Activated CD4-positive, alpha-beta memory T cell treated with anti-CD3 and anti-CD28 coated beads for 36 hours (primary cell): ENCODE results near the gene RGL1. TPM values are rescaled to one million over a fixed set of nuclear protein-coding genes. Genes with fewer than 3 reads are reported as not detected.

Source experiments
- CTCF ChIA-PET: fragments of 350-600 bp; sonication (Branson Sonifier 250); formaldehyde crosslinking; loops from one replicate; lab custom pipeline; 2021; ENCODE audit warnings: antibody characterized with exemption, inconsistent platforms; lab: Charles Lee
- POLR2A ChIA-PET: fragments of 350-600 bp; sonication (Branson Sonifier 250); formaldehyde crosslinking; loops from one replicate; lab custom pipeline; 2021; ENCODE audit warnings: antibody characterized with exemption; lab: Charles Lee
- DNase-seq: peaks from one replicate; pipeline ENCODE4 v3.0.0-alpha.2; 2020
- H3K27ac Mint-ChIP-seq: one replicate; pipeline ENCODE4 v1.8.0; 2021; ENCODE audit warnings: mixed read lengths
- H3K27me3 Mint-ChIP-seq: one replicate; pipeline ENCODE4 v1.8.0; 2021; ENCODE audit warnings: mixed read lengths
- H3K36me3 Mint-ChIP-seq: one replicate; pipeline ENCODE4 v1.8.0; 2021; ENCODE audit warnings: mixed read lengths
- H3K4me1 Mint-ChIP-seq: one replicate; pipeline ENCODE4 v1.8.0; 2021; ENCODE audit warnings: low read depth, mixed read lengths
- H3K4me3 Mint-ChIP-seq: one replicate; pipeline ENCODE4 v1.8.0; 2021; ENCODE audit warnings: mild to moderate bottlenecking, mixed read lengths
- H3K9me3 Mint-ChIP-seq: one replicate; pipeline ENCODE4 v1.8.0; 2021; ENCODE audit warnings: mixed read lengths
- intact Hi-C: fragments of 100-400 bp; cut with micrococcal nuclease; formaldehyde crosslinking; loops from one replicate; pipeline ENCODE4 v1.15.1; 2023
- total RNA-seq, 2 experiments: library from RNA; stranded (reverse); gene quantifications; one replicate each; pipeline ENCODE4 v1.2.3, GENCODE V29; 2021

The RGL1 gene
- total RNA-seq, 2 experiments from 2014 or later: 1.8 TPM

DNA sequence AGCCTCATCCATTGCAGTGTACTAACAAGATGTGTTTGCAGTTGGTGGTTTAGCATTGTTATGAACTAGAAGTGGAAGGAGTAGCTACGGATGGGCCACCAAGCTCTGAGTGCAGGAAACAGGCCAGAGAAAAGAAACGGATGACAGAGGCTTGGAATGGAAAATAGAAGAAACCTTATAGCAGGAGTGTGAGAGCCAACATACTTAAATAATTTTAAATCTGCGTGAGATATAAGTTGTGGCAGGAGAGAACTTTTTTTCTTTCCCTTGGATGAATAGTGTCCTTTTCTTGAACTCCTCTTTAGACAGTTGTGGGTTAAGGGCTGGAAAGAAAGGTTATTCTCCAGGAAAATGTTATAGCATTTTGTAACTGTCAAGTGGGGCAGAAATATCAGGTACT lies 54.2 kb downstream of the RGL1 start:
- ChIA-PET CTCF (interaction anchor here (1.0 kb wide), 1 partner anchor 57 kb away, joined by 3 read pairs; no protein-coding TSS in a partner anchor), POLR2A (no interaction called here)
- Mint-ChIP-seq H3K27ac (no peak overlapping the region), H3K27me3 (no peaks in the 10 kb centered on the region), H3K36me3 (no peaks in the 10 kb centered on the region), H3K4me3 (no peak overlapping the region), H3K9me3 (no peaks in the 10 kb centered on the region), H3K4me1 (no peaks in the 10 kb centered on the region)
- intact Hi-C loops: no loop called here
- DNase-seq: no peak

DNA sequence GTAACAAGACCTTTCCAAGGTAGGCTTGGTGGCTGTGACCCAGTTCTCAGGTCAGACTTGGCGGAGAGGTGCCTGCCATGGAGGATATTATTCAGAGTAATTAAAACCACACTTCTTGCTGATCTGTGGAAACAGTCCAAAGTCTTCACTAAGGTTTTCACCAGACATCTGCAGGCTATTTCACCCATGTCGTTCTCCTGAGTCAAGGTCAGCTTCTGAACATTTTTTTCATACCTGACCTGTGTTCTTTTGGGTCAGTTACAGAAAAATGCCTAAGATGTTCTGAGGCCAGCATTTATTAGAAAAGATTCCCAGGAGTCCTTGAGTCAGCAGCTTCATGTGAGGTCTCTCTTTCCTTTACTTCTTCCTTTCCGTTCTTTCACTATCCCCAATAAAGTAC lies 54.9 kb downstream of the RGL1 start:
- no peak overlapping the region for H3K27ac Mint-ChIP-seq
- DNase-seq: no peak
- CTCF ChIA-PET: no interaction called here
- no peaks in the 10 kb centered on the region for H3K4me1 Mint-ChIP-seq
- H3K36me3 Mint-ChIP-seq: no peaks in the 10 kb centered on the region
- no peaks in the 10 kb centered on the region for H3K27me3 Mint-ChIP-seq
- POLR2A ChIA-PET: no interaction called here
- H3K9me3 Mint-ChIP-seq: no peaks in the 10 kb centered on the region
- intact Hi-C loops: no loop called here
- no peak overlapping the region for H3K4me3 Mint-ChIP-seq

DNA sequence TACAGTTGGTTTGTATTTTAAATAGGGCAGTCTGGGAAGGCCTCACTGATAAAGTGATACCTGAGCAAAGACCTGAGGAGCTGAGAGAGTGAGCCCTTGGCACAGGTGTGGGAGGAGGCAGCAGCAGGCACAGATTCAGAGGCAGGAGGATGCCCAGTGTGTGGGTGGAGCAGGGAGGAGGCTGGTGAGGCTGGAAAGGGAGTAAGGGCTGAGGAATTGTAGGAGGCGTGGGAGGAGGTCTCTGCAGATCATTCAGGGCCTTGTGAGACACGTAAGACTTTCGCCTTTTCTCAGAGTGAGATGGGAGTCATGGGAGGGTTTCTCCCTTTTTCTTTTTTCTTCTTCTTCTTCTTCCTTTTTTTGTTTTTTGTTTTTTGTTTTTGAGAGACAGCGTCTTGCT lies 58.0 kb downstream of the RGL1 start:
- ChIA-PET CTCF (no interaction called here), POLR2A (no interaction called here)
- H3K27me3 Mint-ChIP-seq: no peaks in the 10 kb centered on the region
- H3K4me1 Mint-ChIP-seq: no peaks in the 10 kb centered on the region
- intact Hi-C loops: no loop called here
- no peak overlapping the region for H3K4me3 Mint-ChIP-seq
- no peaks in the 10 kb centered on the region for H3K36me3 Mint-ChIP-seq
- no peak for DNase-seq
- no peak overlapping the region for H3K27ac Mint-ChIP-seq
- no peaks in the 10 kb centered on the region for H3K9me3 Mint-ChIP-seq

GRCh38 chr1:183863852-183864251 lies 58.9 kb downstream of the RGL1 start:
- no peaks in the 10 kb centered on the region for H3K36me3 Mint-ChIP-seq
- H3K9me3 Mint-ChIP-seq: no peaks in the 10 kb centered on the region
- no peak overlapping the region for H3K27ac Mint-ChIP-seq
- CTCF ChIA-PET: interaction anchor here (1.5 kb wide), 1 partner anchor 52 kb away, joined by 3 read pairs; no protein-coding TSS in a partner anchor
- intact Hi-C loops: no loop called here
- DNase-seq: no peak
- H3K4me3 Mint-ChIP-seq: no peak overlapping the region
- POLR2A ChIA-PET: no interaction called here
- H3K27me3 Mint-ChIP-seq: no peaks in the 10 kb centered on the region
- H3K4me1 Mint-ChIP-seq: no peaks in the 10 kb centered on the region

GRCh38 chr1:183864611-183865010 lies 59.7 kb downstream of the RGL1 start:
- POLR2A ChIA-PET: no interaction called here
- no peak for DNase-seq
- H3K4me1 Mint-ChIP-seq: no peaks in the 10 kb centered on the region
- H3K4me3 Mint-ChIP-seq: no peak overlapping the region
- no peaks in the 10 kb centered on the region for H3K27me3 Mint-ChIP-seq
- intact Hi-C loops: no loop called here
- H3K9me3 Mint-ChIP-seq: no peaks in the 10 kb centered on the region
- H3K27ac Mint-ChIP-seq: no peak overlapping the region
- no peaks in the 10 kb centered on the region for H3K36me3 Mint-ChIP-seq
- CTCF ChIA-PET: interaction anchor here (1.5 kb wide), 1 partner anchor 51 kb away, joined by 3 read pairs; no protein-coding TSS in a partner anchor

GRCh38 chr1:183869230-183869629 lies 64.3 kb downstream of the RGL1 start:
- intact Hi-C loops: no loop called here
- no peaks in the 10 kb centered on the region for H3K9me3 Mint-ChIP-seq
- no peak overlapping the region for H3K4me3 Mint-ChIP-seq
- DNase-seq: no peak
- ChIA-PET POLR2A (no interaction called here), CTCF (no interaction called here)
- peaks cover 5% of the 10 kb centered on the region for H3K4me1 Mint-ChIP-seq
- H3K36me3 Mint-ChIP-seq: no peaks in the 10 kb centered on the region
- no peak overlapping the region for H3K27ac Mint-ChIP-seq
- no peaks in the 10 kb centered on the region for H3K27me3 Mint-ChIP-seq

DNA sequence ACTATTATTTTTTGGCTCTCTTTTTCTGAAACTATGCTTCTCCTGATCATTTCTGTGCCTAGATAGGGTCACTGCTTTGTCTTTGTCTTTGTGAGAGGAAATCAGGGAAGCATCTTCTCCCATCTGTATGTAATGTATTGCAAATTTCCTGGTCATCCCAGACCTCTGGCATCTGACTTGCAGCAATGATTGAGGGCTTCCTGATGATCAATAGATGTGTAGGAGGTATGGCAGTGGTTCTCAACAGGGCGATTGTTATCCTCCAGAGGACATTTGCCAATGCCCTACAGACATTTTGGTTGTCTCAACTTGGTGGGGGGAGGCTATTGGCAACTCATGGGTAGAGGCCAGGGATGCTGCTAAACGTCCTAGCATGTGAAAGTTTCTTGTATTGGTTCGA lies 64.7 kb downstream of the RGL1 start:
- H3K27me3 Mint-ChIP-seq: no peaks in the 10 kb centered on the region
- intact Hi-C loops: no loop called here
- DNase-seq: no peak
- H3K27ac Mint-ChIP-seq: no peak overlapping the region
- CTCF ChIA-PET: no interaction called here
- no peaks in the 10 kb centered on the region for H3K9me3 Mint-ChIP-seq
- peaks cover 9% of the 10 kb centered on the region for H3K4me1 Mint-ChIP-seq
- no peaks in the 10 kb centered on the region for H3K36me3 Mint-ChIP-seq
- POLR2A ChIA-PET: no interaction called here
- H3K4me3 Mint-ChIP-seq: no peak overlapping the region

- no peak for DNase-seq
- Mint-ChIP-seq H3K36me3 (no peaks in the 10 kb centered on the region), H3K27me3 (no peaks in the 10 kb centered on the region), H3K4me3 (no peak overlapping the region), H3K27ac (no peak overlapping the region), H3K4me1 (peaks cover 9% of the 10 kb centered on the region), H3K9me3 (no peaks in the 10 kb centered on the region)
- POLR2A ChIA-PET: no interaction called here
- CTCF ChIA-PET: interaction anchor here (1.2 kb wide), 1 partner anchor 45 kb away, joined by 4 read pairs; no protein-coding TSS in a partner anchor
- intact Hi-C loops: no loop called here
These were observed 65.6 kb downstream of the RGL1 start for GRCh38 chr1:183870351-183871077.

DNA sequence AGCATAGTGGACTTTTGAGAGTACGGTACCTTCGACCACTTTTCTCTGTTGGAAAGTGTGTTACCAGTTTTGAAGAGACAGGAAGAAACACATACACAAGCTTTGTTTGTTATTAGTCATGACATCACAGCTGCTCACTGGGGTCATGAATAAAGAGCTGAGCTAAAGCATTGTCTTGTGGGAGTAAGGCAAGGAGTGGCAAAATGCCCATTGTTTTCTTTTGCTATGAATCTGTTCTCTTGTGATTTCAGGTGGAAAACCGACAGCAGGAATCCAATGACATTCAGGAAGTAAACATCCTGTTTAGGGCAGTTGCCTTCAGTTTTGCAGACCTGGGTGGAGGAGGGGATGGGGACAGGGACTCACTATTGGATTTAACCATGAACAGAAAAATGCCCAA lies 66.2 kb downstream of the RGL1 start:
- Mint-ChIP-seq H3K9me3 (no peaks in the 10 kb centered on the region), H3K4me3 (no peak overlapping the region), H3K4me1 (peaks cover 9% of the 10 kb centered on the region), H3K27me3 (no peaks in the 10 kb centered on the region), H3K36me3 (no peaks in the 10 kb centered on the region), H3K27ac (no peak overlapping the region)
- DNase-seq: no peak
- ChIA-PET CTCF (interaction anchor here (1.2 kb wide), 1 partner anchor 45 kb away, joined by 4 read pairs; no protein-coding TSS in a partner anchor), POLR2A (no interaction called here)
- intact Hi-C loops: no loop called here

DNA sequence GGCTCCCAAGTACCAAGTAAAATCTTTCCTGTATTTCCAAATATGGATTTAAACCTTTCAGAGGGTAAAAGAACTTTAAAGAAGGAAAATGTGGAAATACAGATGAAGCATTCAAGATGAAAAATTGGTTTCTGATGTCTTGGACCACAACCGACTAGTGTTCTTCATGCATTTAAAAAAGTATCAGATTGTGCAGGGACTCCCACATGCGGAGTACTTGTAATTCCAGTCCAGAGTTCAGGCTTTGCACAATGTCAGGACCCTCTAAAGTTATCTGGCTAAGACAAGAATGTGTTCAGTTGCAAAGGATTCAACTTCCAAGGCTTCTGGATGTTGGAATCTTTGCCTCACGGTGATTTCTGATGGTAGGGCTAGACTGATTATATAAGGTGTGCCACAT lies 66.7 kb downstream of the RGL1 start:
- ChIA-PET POLR2A (no interaction called here), CTCF (no interaction called here)
- intact Hi-C loops: no loop called here
- peaks cover 9% of the 10 kb centered on the region for H3K4me1 Mint-ChIP-seq
- H3K27me3 Mint-ChIP-seq: no peaks in the 10 kb centered on the region
- H3K9me3 Mint-ChIP-seq: no peaks in the 10 kb centered on the region
- H3K27ac Mint-ChIP-seq: no peak overlapping the region
- no peak overlapping the region for H3K4me3 Mint-ChIP-seq
- DNase-seq: no peak
- H3K36me3 Mint-ChIP-seq: no peaks in the 10 kb centered on the region

DNA sequence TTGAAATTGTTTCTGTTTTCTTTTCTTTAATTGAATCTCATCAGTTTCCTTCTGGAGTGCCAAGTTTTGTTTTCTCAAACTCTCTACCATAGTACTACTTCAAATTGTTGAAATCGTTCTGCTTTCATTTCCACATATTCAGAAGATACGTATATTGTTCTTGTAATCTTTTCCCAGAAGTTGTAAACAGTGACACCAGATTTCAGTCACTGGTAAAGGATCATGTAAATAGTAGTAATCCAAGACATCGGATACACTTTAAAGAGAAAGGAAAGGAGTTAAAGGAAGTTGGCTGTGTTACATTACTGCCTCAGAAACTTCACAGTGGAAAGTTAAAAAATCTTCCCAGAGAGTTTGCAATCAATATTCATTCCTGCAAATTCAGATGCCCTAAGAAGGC lies 67.5 kb downstream of the RGL1 start:
- ChIA-PET CTCF (no interaction called here), POLR2A (no interaction called here)
- intact Hi-C loops: no loop called here
- no peak for DNase-seq
- peaks cover 9% of the 10 kb centered on the region for H3K4me1 Mint-ChIP-seq
- no peak overlapping the region for H3K4me3 Mint-ChIP-seq
- no peaks in the 10 kb centered on the region for H3K36me3 Mint-ChIP-seq
- no peaks in the 10 kb centered on the region for H3K9me3 Mint-ChIP-seq
- no peaks in the 10 kb centered on the region for H3K27me3 Mint-ChIP-seq
- H3K27ac Mint-ChIP-seq: no peak overlapping the region

GRCh38 chr1:183873642-183874041 lies 68.7 kb downstream of the RGL1 start:
- POLR2A ChIA-PET: no interaction called here
- no peaks in the 10 kb centered on the region for H3K36me3 Mint-ChIP-seq
- no peak for DNase-seq
- H3K4me1 Mint-ChIP-seq: peaks cover 9% of the 10 kb centered on the region
- H3K27ac Mint-ChIP-seq: no peak overlapping the region
- intact Hi-C loops: no loop called here
- H3K9me3 Mint-ChIP-seq: no peaks in the 10 kb centered on the region
- H3K27me3 Mint-ChIP-seq: no peaks in the 10 kb centered on the region
- CTCF ChIA-PET: no interaction called here
- no peak overlapping the region for H3K4me3 Mint-ChIP-seq

GRCh38 chr1:183876309-183876708 lies 71.4 kb downstream of the RGL1 start:
- no peaks in the 10 kb centered on the region for H3K36me3 Mint-ChIP-seq
- H3K27me3 Mint-ChIP-seq: peaks cover 1% of the 10 kb centered on the region
- no peak overlapping the region for H3K4me3 Mint-ChIP-seq
- intact Hi-C loops: no loop called here
- H3K4me1 Mint-ChIP-seq: peaks cover 9% of the 10 kb centered on the region
- POLR2A ChIA-PET: no interaction called here
- CTCF ChIA-PET: no interaction called here
- no peaks in the 10 kb centered on the region for H3K9me3 Mint-ChIP-seq
- no peak overlapping the region for H3K27ac Mint-ChIP-seq
- DNase-seq: no peak
